IPS-NIHi11 (cell line): ENCODE measurements around the gene PAPLN.

Source experiments
- DNase-seq: peaks from one replicate; pipeline ENCODE4 v3.0.0; 2012; ENCODE audit warnings: mixed read lengths, low spot score

Gene PAPLN

DNA sequence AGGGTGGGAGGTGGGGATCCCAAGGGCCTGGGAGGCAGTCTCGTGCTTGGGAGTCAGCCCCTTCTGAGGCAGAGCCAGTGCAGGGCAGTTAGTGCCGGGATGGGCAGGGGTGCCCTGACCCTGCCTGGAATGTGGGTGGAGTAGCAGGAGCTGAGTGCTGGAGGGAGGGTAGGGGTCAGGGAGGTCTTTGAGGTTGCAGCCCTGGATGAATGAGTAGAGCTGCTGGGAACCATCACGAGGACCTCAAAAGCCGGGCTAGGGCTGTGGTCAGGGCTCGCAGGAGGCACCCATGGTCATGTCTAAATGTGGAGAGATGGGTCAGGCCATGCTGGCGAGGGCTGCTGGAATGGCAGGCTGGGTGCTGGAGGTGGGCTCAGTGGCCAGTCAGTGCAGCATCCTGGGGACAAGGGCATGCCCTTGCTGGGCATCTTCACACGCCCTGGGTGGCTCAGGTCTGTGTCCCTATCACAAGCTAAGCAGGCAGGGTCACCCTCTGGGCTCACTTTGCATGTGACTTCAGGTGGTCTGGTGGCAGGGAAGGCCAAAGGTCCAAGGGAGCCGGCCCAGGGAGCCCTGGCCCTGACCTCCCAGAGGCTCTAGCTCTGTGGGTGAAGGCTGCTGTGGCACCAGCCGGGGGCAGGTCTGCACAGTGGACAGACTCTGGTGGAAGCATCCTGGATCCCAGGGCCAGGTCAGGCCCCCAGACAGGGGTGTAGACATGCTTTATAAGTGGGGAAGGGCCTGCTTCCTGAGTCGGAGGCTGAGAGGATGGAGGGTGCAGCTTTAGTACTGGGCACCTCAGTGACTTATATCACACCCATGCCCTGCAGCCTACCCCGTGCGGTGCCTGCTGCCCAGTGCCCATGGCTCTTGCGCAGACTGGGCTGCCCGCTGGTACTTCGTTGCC lies 24.5 kb downstream of the PAPLN start:
- no peak for DNase-seq

- DNase-seq = no peak
Observed at GRCh38 chr14:73262427-73263183, 25.3 kb downstream of the PAPLN start.

DNA sequence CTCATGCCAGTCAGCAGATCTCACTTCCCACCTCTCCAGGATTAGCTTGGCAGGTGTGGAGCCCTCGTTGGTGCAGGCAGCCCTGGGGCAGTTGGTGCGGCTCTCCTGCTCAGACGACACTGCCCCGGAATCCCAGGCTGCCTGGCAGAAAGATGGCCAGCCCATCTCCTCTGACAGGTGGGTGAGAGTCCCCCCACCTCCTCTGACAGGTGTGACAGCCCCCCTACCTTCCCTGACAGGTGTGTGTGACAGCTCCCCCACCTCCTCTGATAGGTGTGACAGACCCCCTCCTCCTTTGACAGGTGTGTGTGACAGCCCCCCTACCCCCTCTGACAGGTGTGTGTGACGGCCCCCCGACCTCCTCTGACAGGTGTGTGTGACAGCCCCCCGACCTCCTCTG lies 26.3 kb downstream of the PAPLN start:
- DNase-seq = no peak

- no peak for DNase-seq
Observed at GRCh38 chr14:73264080-73264884, 27.0 kb downstream of the PAPLN start.

DNA sequence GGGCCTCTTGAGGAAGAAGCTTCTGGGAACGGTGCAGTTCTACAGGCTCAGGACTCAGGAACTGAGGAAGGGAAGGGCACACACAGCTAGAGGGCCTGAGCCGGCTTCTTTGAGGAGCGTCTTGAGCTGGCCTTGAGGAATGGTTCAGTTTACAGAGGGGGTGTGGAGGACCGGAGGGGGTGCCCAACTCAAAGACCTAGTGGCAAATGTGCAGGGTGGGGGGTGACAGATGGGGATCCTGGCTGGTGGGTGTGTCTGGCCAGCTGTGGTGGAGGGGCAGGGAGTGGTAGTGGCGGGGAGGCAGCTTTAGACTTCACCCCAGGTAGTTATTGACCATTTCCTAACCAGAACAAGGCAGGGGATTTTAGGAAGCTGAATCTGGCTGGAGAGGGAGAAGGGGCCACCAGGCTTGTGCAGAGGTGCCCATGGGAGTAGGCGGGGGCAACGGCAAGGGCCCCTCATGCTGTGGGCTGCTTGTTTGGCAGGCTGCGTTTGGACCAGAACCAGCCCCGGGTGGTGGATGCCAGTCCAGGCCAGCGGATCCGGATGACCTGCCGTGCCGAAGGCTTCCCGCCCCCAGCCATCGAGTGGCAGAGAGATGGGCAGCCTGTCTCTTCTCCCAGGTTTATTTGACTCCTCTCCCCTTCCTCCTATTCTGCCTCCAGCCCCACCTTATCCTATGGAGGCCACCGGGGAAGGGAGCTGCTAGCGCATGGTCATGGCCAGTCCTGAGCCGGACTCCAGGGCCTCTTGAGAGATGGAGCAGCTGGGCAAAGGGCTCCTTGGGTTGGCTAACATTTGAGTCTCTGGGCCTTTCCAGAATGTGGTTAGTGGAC lies 27.8 kb downstream of the PAPLN start:
- no peak for DNase-seq

GRCh38 chr14:73265721-73266046 lies 28.4 kb downstream of the PAPLN start:
- no peak for DNase-seq

GRCh38 chr14:73266317-73266716 lies 29.0 kb downstream of the PAPLN start:
- DNase-seq = no peak

GRCh38 chr14:73267474-73267873 lies 30.2 kb downstream of the PAPLN start:
- DNase-seq = no peak

- DNase-seq = peak; percentile 82
Observed at GRCh38 chr14:73269729-73270531, 32.6 kb downstream of the PAPLN start.

- no peak for DNase-seq
Observed at GRCh38 chr14:73272393-73272792, 35.1 kb downstream of the PAPLN start.

DNA sequence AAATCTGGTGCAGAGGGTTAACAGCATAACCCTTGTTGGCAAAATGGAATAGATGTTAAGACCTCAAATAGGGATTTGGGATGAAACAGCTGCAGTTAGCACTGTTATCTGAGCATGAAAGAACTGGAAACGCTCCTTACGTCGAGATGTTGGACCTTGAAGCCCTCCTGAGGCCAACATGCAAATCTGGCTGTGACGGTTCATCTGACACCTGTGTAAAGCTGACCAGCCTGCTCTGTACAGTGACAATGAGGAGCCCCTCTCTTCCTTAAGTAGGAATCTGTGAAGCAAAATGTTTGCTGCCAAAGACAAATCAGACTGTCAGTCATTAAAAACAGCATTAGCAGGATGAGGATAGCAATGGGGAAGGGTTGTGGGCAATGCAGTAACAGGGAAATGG lies 36.5 kb downstream of the PAPLN start:
- no peak for DNase-seq

DNA sequence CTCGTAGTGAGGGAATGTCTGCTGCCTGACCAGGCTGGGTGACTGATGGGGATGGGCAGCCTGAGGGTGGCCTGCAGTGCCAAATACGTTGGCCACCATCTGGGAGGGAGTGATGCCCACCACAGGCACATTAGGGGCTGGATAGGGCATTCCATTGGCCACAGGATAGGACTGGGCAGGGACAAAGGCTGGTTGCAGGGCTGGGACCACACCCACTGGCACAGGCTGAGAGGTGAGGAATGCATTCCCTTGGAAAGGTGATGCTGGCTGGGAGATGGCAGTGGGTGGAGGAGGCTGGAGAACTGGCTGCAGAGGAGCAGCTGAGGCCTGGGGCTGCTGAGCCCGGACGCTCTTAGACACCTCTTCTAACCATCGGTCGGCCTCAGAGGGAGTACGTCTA lies 39.5 kb downstream of the PAPLN start:
- no peak for DNase-seq

- DNase-seq = no peak
Observed at GRCh38 chr14:73277376-73277775, 40.1 kb downstream of the PAPLN start.

- no peak for DNase-seq
Observed at GRCh38 chr14:73280903-73281302, 43.6 kb downstream of the PAPLN start.

DNA sequence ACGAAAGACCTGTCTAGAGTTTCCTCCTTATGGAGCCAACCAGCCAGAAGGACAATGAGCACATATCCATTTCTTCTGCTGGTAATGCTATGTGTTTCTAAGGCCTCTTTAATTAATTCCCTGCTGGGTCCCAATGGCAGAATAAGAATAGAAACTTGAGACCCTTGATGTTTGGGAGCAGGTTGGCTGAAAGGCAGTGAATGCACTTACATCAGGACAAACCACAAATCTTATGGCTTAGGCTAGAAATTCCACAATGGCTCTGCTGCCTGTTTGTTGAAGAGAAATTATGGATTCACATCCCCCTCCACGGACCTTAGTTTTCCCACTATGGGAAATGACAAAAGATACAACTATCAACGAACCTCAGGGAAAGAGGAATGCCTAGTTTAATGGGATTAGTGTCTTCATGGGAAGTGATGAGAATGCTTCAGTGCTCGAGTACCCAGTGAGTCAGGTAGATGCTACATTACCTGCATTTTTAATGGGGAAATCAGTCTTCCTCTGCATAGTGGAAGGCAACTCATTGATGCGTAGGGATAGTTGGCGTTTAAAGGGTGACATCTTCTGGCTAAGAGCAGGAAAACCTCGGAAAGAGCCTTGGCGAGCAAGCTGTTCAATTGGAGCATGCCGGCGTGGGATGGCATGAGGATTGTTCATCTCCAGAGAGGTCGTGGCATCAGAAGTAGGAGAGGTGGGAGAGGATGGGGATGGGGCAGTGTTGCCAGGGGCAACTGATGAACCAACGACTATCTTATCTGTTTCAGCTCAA lies 46.5 kb downstream of the PAPLN start:
- DNase-seq = no peak

GRCh38 chr14:73285979-73286378 lies 48.7 kb downstream of the PAPLN start:
- no peak for DNase-seq

DNA sequence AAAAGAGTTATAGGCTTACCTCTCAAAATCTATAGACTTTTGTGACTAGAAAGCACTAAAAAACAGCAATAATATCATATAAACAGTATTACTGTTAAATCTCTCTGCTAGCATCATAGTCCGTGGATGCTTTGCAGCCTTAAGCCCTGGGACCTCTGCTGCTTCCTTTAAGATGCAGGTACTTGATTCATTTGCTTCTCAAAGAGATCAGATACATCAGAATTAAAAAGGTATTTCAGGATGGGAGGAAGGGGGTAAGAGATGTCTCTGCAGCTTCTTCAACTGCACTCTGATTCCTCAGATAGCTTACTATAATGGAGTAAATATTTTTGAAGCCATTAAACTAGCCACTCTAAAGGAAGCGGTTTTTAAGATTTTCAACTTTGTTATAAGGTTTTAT lies 49.3 kb downstream of the PAPLN start:
- no peak for DNase-seq

DNA sequence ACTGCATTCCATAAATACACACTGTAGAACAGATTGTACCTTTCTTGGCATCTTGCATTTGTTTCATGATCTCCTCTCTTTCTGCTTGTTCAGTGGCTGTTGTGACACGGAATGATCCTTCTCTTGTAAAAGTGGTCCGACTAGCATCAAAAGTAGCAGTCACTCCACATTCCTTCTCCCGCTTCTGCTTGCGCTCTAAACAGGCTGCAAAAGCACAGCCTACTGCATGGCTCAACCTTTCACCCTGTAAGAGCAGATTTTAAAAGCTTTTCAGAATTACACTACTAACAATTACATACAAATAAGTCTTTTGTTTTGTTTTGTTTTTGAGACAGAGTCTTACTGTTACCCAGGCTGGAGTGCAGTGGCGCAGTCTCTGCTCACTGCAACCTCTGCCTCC lies 49.8 kb downstream of the PAPLN start:
- no peak for DNase-seq

DNA sequence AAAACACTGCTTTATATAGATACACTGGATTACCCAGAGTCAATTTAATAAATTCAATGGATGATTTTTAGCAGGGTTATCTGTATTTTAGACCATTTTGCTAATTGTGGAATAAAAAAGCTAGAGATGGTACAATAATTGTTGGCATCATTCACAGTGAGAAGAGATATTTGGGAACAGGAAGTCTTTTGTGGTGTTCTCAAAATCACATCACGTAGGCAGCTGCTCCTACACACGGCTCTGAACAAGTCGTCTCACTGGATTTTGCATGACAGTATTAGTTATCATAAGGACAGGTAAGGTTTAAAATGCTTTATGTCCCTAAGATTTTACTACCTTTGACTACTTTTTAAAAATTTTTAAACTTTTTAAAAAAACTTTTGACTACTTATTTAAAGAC lies 52.0 kb downstream of the PAPLN start:
- DNase-seq = no peak

GRCh38 chr14:73289729-73290128 lies 52.4 kb downstream of the PAPLN start:
- DNase-seq = no peak
